Measurements from ENCODE around the gene KLK6.

The KLK6 gene

DNA sequence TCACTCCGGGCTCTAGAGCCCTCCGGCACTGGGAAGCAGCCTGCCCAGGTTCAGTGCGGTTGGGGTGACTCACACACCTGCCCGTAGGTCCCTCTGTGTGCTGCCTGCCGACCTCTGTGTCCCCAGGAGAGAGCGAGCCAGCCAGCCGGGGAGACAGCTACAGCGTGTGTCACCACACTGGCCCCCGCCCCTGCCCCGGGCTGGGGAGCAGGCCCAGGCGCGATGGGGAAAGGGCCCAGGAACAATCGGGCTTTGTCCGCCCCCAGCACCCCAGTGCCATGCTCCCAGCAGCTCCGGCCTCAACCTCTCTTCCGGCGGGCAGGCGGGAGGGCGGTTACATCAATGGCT lies at the start of gene KLK6:
KLK6 (minus strand) TSS at position 179 of the 348 bp plus-strand sequence. CDS start 1,487 bp downstream, outside the sequence.
- no peak for DNase-seq

DNA sequence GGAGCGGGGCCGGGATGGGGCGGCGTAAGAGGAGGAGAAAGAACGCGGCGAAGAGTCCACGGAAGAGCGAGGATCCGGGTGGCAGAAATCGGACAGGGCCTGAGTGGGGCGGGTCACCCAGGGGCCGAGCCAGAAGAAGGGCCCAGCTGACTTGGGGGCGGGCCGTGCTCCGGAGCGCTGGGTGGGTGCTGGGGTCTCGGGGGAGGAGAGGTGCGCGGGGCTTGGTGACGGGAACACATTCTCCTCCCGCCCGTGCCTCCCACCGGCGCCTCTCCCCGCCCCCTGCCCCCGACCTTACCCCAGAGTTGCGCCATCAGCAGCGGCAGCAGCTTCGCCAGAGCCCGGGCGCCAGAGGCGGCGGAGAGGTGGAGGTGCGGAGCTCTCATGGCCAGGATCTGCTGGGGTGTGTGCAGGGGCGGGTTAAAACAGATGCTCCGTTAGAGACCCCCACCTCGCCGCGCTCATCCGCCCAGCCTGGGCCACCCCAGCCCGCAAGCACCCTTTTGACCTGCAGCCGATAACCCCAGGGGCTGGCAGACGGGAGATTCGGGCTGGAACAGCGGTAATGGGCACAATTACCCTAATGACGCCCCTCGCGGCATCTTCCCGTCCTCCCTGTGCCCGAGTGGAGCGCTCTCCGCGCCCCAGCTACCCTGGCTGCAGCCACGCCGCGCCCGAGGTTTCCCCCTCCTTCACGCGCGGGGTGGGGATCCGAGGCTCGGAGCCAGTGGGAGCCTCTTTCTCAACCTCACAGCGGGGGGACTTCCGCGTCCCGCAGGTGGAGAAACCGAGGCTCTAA lies 49.6 kb upstream of the KLK6 start:
- DNase-seq: peak; percentile 36

DNA sequence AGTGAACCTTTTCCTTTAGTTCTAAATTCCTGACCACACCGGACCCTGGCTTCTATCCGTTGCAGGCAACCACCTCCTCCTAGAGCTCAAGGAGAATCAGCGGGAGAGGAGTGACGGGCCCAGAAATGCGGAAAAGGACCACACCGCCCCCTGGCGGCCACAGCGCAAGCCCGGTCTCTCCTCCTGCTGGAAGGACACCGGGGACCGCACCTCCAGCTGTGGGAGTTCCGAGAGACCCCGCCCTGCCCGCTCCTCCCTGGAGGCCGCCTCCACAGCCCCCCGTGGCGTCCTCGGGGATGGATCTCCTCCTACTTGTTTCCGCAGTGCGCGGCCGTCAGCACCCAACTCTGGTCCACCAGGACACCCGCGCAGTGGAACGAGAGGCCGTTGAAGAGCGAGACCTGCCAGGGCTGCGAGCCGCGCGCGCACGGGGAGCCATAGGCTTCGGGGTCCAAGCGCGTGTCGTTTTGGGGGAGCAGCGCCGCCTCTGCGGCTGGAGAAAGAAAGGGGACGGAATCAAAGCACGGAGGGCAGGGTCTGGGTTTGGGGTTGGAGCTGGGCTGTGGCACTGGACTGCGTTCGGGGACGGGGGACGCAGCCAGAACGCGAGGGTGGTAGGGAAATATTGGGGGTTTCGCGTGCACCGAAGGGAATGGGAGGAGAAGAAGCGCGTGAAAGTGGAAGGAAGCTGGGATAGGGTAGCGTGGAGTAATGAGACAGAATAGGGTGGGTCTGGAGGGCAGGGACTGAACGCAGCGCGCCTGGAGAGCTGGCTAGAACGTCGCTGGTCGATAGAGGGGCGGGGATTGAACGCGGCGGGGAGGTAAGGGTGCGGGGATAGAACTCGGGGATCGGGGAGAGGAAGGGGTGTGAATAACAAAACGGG lies 47.6 kb upstream of the KLK6 start:
- peak; percentile 74 for DNase-seq

DNA sequence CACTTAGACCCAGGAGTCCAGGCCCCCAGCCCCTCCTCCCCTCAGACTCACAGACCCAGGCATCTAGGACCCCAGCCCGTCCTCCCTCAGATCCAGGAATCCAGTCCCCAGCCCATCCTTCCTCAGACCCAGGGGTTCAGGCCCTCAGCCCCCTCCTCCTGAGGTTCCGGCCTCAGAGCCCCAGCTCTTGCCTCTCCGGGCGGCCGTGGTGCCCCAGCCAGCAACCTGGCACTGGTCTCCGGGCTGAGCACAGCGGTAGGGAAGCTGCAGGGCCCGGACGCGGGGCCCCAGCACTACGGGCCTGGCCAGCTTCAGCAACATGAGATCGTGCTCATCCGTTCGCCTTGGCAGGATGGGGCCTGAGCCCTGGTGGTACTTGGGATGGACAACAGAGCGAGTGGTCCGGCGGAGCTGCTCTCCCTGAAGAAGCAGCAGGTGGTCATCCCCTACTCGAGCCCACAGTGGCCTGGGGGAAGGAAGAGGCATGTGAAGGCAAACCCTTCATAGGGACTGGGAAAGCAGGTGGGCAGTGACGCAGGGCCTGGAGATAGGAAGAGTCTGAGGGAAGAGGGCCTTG lies 46.4 kb upstream of the KLK6 start:
- no peak for DNase-seq

DNA sequence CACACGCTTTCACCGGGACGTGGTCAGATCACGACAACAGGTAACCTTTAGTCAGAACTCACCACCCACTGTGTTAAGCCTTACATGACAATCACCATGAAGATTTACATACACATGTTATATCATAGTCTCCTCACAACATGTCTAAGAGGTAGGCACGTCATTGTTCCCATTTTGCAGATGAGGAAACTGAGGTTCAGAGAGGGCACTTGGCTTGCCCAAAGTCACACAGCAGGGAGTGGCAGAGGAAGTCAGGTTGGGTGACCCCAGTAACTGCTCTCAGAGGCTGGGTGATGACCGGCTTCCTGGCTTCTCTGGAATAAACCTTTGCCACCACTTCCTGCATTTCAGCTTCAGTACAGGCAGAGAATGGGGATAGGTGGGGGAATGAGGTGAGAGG lies 44.9 kb upstream of the KLK6 start:
- no peak for DNase-seq

DNA sequence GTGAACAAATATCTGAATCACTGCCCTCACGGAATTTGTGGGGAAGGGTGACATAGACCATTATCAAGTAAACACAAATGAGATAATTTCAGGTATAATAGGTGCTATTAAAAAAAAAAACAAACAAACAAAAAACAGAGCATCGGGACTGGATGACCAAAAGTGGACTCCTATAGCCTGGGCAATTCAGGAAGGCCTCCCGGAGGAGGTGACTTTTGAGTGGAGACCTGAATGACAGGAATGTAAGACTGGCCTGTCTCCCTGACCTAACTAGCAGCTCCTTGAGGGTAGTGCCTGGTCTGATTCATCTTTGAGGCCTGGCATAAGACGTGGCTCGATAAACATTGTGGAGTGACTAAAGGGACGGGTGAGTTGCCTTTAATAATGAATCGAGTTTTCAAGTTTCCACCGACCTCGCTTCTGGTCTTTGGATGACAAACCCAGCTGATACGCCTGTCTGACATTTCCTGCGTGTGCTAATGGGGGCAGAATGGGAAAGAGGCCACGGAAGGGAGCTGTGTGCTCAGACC lies 43.3 kb upstream of the KLK6 start:
- no peak for DNase-seq

DNA sequence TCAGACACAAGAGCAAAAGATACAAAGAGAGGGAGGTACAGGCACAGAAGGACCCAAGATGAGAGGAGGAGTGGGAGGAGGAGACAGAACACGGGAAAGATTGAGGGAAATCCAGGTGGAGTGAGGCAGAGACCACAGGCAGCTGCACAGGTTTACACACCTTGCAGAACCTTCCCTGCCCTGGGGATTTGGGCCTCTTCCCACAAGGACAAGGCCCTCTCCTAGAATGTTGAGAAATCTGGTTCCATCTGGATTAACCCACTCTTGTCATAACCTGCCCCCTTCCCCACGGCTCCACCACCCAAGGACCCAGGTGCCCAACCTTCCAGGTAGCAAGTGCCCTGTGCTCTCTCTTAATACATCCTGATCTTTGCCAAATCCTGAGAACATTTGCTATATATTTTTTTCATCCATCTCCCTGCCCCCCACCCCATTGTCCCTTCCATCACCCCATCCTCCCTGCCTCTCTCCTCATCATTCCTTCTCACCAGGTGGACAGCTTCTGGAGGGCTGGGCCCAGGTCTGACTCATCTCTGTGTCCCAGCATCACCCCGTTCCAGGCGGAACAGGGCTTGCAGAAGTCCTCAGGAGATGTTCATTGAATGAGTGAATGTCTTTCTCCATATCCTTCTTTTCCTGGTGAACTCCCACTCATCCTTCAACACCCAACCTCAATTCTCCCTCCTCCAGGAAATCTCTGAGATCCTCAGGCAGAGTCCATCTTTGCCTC lies 40.8 kb upstream of the KLK6 start:
- DNase-seq: no peak

DNA sequence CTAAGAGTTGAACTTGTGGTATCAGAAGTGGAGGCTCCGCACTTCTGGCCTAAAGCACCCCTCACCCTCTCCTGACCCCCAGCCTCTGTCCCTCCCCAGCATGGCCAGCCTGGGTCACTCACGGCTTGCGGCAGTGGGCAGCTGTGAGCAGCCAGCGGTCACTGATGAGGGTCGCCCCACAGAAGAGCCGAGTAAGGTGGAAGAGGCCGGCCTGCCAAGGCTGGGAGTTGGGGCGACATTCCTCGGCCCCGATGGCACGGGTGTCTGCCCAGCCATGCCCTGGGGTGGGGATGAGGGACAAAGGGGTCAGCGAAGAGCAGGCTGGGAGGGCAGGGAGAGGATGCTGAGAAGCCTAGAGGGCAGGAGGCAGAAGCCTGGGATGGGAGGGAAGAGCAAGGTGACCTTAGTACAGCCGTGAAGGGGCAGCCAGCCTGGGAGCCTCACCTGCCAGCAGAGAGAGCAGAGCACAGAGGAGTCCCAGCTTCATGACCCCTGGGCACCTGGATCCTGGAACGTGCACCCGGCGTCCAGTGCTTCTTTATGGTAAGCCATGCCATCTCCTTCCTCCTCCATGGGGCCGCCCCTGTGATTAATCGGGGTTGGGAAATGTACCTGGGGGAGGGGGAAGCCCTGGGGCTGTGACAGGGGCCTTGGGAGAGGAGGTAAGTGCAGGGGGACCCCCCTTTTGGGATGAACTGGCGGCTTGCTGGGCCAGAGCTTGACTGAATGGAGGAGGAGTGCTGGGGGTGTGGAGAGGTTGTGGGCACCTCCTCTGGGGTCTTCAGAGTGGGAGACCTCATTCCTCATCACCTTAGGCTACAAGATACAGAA lies 39.9 kb upstream of the KLK6 start:
- no peak for DNase-seq

DNA sequence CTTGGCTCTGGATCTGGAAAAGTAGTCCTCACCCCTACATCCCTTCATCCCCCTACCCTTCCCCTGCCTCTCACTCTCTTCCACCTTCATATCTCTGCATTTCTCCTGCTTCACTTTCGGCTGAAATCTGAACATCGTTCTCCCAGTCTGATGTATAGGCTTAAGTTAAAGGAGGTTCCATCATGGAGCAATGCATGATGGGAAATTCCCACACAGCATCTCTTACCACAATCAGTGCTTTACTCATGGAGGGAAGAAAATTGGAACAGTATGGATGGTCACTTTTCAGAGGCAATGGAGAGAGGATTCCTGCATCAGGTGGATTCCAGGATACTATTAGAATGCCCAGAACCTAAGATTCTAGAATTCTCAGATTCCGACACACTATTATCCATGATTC lies 38.1 kb upstream of the KLK6 start:
- DNase-seq: no peak

DNA sequence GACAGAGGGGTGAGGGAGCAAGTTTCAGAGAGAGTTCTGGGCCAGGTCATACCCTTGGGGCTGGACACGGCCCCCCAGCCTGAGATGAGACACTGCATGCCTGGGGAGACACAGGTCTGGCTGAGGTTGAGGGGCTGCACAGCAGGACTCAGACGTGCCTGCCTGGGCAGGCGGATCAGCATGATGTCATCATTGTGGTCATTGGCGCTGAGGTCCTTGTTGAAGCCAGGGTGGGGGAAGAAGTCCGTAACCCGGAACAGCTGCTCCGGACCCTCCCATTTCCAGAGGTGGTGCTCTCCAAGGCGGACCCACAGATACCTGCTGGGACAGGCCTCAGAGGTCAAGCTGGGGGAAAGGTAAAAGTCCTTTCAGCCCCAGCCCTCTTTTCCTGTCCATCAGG lies 37.0 kb upstream of the KLK6 start:
- DNase-seq: no peak

DNA sequence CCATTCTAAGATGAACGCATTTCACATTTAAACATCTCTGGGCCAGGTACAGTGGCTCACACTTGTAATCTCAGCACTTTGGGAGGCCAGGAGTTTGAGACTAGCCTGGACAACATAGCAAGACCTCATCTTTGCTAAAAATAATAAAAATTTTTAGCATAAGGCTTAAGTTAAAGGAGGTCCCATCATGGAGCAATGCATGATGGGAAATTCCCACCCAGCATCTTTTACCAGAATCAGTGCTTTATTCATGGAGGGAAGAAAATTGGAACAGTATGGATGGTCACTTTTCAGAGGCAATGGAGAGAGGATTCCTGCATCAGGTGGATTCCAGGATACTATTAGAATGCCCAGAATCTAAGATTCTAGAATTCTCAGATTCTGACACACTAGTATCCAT lies 35.9 kb upstream of the KLK6 start:
- DNase-seq: no peak

DNA sequence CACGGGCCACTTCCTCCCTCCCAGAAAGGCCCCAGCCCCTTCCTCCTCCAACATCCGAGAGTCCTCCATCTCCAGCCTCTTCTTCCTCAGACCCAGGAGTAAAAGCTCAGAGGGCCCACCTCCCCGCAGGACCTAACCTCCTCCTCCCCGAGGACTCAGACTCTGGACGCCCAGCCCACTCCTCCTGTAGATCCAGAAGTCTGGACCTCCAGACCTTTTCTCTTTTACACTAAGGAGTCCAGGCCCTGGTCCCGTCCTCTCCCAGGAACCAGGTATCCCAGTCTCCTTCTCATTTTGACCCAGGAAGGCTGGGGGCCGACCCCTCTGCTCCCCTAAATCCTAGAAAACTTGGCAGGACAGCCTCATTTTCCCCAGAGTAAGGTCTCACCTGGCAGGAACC lies 33.9 kb upstream of the KLK6 start:
- DNase-seq: no peak

DNA sequence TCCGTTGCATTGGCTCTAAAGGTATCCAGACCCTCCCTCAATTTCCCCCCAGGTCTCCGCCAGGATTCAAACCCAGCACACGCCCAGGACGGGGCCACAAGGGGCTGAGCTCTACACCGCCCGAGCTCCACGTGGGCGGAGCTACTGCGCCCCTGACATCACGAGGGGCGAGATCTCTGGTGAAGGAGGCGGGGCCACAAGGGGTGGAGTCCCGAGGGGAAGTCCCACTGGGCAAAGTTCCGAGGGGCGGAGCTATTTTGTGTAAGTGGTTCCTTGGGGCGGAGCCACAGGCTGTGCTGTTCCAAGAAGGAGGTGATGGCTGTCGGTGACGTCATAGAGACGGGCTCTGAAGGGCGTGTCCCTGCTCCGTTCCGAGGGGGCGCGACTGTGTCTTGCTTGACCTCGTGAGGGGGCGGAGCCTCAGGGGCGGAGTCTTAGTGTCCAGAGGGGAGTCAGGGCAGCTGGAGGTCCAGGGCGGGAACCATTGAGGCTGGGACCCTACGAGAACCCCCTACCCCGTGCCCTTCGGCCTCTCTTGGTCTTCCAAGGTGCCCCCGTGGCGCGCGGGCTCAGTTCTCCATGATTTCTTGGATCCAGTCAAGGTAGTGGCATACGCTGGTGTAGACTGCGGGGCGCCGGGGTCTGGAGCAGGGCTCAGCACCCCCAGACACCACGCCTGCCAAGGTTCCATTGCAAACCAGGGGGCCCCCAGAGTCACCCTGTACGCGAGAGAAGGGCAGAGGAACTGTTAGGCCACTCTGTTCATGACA lies 33.3 kb upstream of the KLK6 start:
- DNase-seq: no peak

DNA sequence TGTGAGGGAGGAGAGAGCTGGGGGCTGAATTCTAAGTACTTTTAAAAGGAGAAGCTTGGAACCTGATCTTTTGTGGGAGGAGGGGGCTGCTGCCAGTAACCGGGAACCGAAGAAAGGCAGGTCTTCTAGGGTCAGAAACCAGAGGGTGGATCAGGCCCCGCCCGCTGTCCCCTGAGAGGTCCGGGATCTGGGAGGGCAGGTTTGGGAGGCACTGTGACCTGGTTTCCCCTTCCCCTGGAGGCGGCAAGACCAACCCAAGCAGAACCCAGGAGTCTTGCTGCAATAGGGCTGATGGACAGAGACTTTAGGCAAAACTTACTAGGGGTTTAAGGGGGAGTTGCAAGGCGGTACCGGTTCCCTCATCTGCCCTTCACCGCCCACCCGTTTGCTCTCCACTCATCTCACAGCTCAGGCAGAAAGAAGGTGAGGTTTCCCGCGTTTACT lies 32.7 kb upstream of the KLK6 start:
- DNase-seq: no peak

DNA sequence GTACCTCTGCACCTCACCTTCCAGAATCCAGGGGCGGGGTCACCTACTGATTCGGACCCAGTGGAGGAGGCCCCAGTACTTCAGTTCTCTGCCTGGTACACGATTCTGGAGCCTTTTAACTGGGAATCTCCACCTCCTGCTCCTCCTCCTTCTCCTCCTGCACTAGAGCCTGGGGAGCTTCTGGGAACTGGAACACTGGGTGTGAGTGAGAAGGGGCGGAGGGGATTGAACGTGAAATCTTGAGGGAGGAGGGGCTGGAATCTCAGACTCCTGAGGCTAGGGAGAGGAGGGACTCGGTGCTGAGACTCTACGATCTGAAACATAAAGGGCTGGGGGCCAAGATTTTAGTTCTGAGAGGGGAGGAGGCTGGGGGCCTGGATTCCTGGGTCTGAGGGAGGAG lies 32.1 kb upstream of the KLK6 start, which contains the start of gene KLK8:
KLK8 (minus strand) TSS at position 90 of the 400 bp plus-strand sequence. CDS start 437 bp downstream, outside the sequence.
- DNase-seq: no peak

DNA sequence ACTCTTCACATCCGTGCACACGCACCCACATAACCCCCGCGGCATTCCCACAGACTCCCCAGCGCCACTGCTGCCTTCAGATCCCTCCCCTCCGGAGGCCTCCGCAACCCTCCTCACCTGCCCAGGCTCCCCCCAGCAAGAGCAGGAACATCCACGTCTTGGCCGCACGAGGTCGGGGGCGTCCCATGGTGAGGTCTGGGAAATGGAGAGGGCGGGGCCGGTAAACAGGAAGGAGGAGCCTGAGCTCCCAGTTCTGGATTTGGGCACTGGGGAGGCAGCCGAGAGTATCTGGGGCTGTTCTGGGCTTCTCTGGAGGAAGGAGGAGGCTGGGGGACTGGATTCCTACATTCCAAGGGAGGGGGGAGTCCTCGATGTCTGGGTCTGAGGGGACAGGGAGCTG lies 31.6 kb upstream of the KLK6 start:
- DNase-seq: no peak

DNA sequence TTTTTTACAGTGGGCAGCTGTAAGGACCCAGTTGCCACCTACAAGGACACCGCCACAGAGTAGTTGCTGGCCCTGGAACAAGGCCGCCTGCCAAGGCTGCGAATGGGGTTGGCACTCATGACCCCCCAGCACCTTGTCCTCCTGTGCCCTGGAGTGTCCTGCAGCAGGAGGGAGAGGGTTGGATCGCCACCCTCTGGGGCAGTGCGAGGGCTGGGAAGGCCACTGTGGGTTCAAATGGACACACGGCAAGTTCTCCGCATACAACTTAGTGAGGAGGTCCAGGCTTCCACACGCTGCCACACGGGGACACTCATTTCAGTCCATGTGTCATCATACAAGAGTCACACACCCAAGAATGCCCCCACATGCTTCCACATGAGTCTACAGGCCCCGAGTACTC lies 31.0 kb upstream of the KLK6 start:
- DNase-seq: no peak

DNA sequence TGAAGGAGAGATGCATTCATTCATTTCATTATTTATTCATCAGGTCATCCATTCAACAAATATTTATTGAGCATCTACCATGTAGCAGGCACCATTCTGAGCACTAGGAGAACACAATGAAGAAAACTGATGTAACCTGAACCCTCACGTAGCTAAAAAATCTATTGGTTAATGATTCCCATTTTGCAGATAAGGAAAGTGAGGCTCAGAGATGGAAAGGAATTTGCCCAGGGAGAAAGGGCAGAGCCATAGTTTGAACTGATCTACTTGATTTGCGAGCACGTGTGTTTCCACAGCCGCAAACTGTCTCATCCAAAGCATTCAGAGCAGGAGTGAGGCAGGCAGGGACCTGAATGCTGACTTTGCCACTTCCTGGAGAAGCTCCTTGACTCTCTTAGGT lies 29.3 kb upstream of the KLK6 start:
- DNase-seq: no peak

DNA sequence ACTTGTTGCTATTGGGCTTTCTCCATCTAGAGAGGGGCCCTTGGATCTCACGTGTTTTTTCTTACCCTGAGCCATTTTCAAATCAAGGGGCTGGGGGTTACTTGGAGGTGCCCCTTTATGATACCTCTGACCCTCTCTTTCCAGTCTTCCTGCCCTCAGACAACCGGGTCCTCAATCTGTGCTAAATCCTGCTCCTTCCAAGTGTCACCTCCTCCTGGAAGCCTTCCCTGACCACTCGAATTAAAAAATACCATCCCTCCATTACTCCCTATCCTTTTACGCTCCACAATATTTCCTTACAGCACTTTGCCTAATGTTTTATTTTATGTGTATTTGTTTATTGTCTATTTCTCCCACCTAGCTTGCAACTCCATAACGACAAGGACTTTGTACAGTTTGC lies 28.7 kb upstream of the KLK6 start:
- no peak for DNase-seq

DNA sequence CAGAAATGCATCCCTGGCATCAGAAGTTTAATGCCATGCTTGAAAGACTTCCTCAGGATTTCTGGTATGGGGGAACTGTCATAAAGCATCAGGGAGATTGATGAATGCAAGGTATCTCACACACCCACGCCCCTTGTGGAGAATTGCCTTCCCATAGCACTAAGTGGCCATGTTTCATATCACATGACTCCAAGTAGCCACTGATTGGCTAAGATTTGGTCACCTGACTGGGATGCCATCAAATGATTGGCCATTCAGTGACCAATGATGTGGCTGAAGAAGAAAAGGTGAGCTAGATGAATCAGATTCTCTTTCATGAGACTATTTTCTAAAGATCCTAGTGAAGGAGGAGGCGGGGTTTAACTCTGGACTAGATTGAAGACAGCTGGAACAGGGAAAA lies 24.7 kb upstream of the KLK6 start:
- DNase-seq: no peak

DNA sequence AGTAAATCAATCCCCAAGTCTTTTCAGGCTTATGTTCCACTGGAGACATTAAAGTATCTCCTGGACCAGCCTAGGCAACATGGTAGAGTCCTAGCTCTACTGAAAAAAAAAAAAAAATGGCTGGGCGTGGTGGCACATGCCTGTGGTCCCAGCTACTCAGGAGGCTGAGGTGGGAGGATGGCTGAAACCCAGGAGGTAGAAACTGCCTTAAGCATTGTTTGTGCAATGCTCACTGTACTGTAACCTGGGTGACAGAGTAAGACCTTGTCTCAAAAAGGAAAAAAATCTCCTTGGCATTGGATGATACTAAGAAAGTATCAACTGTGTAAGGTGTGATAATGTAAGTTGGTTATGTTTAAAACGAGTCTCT lies 23.3 kb upstream of the KLK6 start:
- DNase-seq: no peak
